GM19239 (cell line): ENCODE measurements around the gene SLCO4A1.
A peak's percentile ranks its signal among the peaks of the same experiment; 100 is the strongest.

ENCODE experiments used
- DNase-seq: peaks from one replicate; pipeline ENCODE4 v3.0.0; 2011; ENCODE audit warnings: low spot score; ENCODE audit not compliant: insufficient read length
- FAIRE-seq: peaks from 2 replicates; lab custom pipeline; 2011; peaks lifted over from hg19 to GRCh38; lab: Jason Lieb, UNC

Gene SLCO4A1

DNA sequence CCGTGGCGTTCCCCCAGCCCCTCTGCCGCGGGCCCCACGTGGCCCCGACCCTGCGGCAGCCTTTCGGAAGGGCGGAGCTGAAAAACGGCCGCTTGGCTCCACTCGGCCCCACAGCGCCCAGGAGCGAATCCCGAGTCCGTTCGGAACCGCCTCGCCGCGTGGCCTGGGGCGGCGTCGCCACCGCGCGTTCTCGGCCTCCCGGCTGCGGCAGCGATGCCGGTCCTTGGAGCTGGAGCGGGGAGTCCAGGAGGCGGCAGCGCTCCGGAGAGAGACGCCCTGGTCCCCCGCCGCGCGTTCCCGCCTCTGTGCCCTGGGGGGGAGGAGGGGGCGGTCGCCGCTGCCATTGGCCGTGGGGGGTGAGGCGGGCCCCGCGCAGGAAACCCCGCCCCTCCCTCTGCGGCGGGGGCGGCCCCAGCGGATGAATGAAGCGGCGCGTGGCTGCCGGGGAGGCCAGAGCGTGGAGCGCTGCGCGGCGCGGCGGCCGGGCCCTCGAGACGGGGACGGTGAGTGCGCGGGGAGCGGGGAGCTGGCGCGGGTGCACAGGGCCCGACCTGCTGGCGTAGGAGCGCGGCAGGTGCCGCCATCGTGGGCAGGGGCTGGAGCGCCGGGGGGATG, at the start of gene SLCO4A1:
SLCO4A1 (plus strand) TSS at position 453 of the 615 bp plus-strand sequence. CDS start 13,952 bp downstream, outside the sequence.
- peak; percentile 59 for FAIRE-seq
- peak; percentile 93 for DNase-seq

GRCh38 chr20:62592506-62593177, 49.7 kb upstream of the SLCO4A1 start:
- DNase-seq, result no peak
- FAIRE-seq, result no peak

DNA sequence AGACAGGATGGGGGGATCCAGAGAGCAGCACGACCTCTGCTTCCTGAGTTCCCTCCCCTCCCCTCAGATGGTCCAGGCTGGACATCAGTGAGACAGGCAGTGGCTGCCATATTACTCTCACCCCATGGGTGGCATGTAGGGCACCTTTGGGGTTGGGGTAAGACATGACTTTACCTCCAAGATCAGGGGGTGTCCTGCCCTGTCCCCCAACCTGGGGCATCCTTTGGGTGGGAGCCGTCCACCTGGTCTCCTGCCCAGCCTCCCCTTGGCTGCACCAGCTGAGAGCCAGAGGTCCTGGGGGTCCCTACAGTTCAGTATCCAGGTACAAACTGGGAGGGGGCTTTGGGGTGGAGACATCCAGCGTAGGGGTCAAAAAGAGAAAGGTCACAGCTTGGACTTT, 48.7 kb upstream of the SLCO4A1 start:
- no peak for FAIRE-seq
- DNase-seq, result no peak

DNA sequence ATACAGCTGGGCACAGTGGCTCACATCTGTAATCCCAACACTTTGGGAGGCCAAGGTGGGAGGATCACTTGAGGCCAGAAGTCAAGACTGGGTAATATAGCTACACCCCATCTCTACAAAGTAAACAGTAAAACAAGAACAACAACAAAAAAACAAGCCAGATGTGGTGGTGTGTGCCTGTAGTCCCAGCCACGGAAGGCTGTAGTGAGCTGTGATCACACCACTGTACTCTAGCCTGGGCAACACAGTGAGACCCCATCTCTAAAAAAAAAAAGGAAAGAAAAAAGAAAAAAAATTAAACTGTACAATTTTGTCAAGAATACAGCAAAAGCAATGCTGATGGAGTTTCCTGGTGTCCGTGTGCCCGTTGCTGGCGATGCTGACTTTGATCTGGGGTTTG, 47.2 kb upstream of the SLCO4A1 start:
- FAIRE-seq (no peak), DNase-seq (no peak)

DNA sequence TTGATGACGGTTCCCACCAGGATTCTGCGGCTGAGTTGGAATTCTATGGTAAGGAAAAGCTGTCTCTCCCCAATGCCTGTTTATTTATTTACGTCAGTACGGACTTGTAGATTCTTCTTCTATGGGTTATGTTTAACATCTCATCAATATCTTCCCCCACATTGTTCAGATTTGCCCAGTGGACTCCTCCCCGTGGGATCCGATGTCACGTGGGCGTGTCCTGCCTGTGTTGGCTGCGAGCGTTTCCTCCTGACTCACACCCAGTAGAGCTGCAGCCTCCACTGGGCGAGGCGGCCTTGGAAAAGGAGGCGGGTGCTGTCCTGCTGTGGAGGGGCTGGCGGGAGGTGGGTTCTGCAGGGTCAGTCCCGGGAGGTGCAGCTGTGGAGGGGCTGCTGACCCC, 46.8 kb upstream of the SLCO4A1 start:
- no peak for DNase-seq
- FAIRE-seq, result no peak

GRCh38 chr20:62596486-62596885, 45.8 kb upstream of the SLCO4A1 start:
- DNase-seq, result no peak
- no peak for FAIRE-seq

DNA sequence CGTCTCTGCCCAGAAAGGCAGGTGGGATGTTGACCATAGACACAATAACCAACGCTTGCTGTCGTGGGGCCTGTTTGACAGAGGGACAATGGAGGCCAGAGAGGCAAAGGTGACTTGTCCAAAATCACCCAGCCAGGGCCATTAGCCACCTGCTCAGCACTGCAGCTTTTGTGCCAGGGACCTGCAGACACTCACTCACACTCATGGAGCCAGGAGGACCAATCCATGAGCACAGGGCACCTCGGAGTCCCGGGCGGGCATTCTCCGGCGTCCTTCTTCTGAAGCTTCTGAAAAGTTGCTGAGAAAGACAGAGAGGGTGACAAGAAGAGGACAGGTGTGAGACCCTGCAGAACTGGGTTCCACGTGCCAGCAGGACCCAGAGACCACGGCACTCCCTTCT, 45.4 kb upstream of the SLCO4A1 start:
- DNase-seq, result no peak
- no peak for FAIRE-seq

GRCh38 chr20:62597416-62598115, 44.7 kb upstream of the SLCO4A1 start:
- no peak for DNase-seq
- no peak for FAIRE-seq

GRCh38 chr20:62598761-62599194, 43.5 kb upstream of the SLCO4A1 start:
- no peak for DNase-seq
- FAIRE-seq, result peak; percentile 28

- no peak for FAIRE-seq
- no peak for DNase-seq
Measured at GRCh38 chr20:62599216-62600110, 42.8 kb upstream of the SLCO4A1 start.

GRCh38 chr20:62601172-62601571, 41.1 kb upstream of the SLCO4A1 start:
- FAIRE-seq, result no peak
- no peak for DNase-seq

DNA sequence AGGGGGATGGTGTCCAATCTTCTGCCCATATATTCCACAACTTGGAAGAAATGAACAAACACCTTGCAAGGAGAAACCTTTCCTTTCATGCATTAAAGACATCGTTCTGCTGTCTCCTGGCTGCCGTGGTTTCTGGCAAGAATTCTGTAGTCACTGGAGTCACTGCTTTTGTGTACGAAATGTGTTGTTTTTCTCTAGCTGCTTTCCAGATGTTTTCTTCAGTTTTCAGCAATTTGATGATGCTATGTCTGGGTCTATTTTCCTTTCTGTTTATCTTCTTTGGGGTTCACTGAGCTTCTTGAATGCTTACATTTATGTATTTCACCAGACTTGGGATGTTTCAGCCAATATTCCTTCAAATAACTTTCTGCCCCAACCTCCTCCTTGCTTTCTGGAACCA, 40.6 kb upstream of the SLCO4A1 start:
- DNase-seq, result no peak
- FAIRE-seq, result no peak

DNA sequence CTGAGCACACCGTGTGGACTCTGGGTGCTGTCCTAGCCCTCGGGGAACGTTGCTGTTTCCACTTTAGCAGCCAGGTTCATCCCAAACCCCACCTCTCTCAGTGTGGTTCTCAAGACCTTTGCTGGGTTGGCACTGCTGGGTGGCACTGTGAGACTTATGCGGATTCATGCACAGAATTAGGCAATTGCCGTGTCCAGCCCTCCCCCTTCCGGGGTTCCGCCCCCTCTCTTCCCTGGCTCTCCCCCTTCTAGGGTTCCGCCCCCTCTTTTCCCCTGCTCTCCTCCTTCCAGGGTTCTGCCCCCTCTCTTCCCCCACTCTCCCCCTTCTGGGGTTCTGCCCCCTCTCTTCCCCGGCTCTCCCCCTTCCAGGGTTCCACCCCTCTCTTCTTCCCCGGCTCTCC, 39.8 kb upstream of the SLCO4A1 start:
- FAIRE-seq (no peak), DNase-seq (no peak)

GRCh38 chr20:62603021-62603906, 39.0 kb upstream of the SLCO4A1 start:
- FAIRE-seq (no peak), DNase-seq (no peak)

DNA sequence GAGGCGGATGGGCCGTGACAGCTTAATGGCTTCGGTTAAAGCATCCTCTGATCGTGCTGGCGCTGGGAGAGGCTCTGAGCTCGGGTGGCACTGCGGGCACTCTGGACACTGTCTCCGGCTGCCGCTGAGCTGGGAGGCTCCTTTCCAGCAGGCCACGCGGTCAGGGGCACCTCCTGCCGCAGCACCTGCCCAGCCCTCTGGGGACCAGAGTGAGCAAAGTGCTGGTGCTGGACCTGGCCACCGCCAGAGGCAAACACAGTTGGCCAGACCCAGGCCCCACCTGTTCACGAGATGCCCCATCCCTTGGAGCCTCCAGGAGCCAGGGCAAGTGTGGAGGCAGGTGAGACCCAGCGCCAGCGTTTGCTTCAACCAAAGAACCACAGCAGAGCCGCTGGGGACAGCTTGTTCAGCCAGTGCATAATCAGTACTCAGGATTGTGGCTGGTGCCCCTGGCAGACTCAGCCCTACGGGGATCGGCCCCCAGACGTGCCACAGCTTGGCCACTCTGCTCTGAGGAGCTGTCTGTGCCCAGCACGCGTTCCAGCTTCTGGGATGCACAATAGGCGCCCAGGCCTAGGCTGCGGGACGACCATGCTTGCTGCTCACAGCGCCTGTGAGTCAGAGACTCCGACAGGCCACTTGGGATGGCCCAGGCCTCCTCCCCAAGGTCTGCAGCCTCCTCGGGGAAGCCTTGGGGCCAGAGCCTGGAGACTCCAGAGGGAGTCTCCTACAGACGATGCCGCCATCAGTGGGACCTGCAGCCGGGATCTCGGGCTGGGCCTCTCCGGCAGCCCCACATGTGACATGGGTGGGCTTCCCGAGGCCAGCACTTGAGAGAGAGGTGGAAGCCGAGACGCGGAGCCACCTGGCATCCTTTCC, 38.2 kb upstream of the SLCO4A1 start:
- FAIRE-seq (no peak), DNase-seq (no peak)

DNA sequence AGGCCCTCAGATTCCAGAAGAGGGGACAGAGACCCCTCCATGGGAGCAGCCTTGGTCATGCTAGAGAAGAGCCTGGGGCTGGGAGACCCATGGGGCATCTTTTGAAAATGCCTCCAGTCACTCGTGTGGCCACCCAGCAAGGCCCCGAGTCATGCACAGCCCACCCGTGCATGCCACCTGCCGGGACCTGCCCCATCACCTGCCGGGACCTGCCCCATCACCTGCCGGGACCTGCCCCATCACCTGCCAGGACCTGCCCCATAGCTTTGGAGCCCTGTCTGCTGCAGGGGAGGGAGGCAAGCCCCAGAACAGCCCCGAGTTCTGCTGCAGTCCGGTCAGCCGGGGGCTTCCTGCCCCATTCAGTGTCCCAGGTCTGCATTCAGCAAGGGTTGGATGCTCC, 37.5 kb upstream of the SLCO4A1 start:
- DNase-seq (no peak), FAIRE-seq (no peak)

DNA sequence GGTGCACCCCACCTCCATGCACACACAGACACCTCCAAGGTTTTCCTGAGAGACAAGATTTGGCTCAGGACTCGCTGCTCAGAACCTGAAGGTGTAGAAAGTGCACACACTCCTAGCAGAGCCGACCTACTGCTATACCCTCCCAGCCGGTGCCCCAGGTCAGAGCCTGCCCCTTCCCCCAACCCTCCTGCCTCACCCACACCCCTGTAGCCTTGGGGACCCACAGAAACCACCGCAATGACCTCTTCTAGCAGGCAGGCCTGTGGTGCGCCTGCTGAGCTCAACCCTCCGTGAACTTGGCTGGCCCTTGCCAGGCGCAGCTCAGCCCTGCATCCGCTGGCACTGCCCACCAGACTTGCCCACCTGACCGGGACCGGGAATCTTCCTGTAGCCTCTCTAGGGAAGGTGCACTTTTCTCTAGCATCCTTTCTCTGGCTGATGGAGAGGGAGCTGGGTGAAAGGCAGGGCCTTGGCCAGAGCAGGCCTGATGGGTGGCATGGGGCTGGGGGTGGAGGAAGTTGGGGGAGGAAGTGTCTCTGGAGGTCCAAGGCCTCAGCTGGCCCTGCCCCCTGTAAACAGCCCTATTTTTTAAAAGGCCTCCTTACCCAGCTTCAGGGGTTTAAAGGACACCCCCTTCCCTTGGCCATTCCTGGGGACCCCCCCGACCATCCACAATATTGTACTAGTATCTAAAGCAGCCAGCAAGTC, 36.9 kb upstream of the SLCO4A1 start:
- no peak for FAIRE-seq
- no peak for DNase-seq

DNA sequence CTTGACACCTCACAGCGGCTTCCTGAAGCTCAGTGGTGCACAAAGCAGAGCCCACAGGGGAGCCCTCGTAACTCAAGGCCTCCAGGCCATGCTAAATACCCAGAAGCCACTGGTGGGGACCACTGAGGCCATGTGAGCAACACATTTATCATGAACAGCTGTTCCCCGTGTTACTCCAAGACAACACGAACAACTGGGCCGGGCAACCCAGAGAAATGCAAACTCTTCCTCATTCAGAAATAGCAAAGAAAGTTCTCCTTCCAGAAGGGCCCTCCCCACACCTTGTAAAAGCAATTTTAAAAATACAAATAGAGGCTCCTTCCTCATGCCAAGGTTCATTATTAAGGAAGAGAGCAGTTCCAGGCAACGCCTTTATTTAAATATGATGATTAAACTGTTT, 36.3 kb upstream of the SLCO4A1 start:
- no peak for DNase-seq
- no peak for FAIRE-seq
